Epithelial cell of esophagus (primary cell): ENCODE data around the gene LRIF1.

Source experiments
- DNase-seq: peaks from one replicate; pipeline ENCODE4 v3.0.0; 2010; ENCODE audit warnings: low read depth
- H3K4me3 ChIP-seq: 2 replicates; pipeline ENCODE4 v1.5.1; 2011; ENCODE audit warnings: mild to moderate bottlenecking, low read length, control low read depth
- TF ChIP-seq, protein P1 (sequence below): IDR thresholded peaks from 2 replicates; pipeline ENCODE4 v1.5.1; 2011; ENCODE audit warnings: low read depth, mild to moderate bottlenecking, low read length, control low read depth, inconsistent platforms; ENCODE audit not compliant: insufficient read depth; ENCODE audit errors: missing control alignments

Gene LRIF1

DNA sequence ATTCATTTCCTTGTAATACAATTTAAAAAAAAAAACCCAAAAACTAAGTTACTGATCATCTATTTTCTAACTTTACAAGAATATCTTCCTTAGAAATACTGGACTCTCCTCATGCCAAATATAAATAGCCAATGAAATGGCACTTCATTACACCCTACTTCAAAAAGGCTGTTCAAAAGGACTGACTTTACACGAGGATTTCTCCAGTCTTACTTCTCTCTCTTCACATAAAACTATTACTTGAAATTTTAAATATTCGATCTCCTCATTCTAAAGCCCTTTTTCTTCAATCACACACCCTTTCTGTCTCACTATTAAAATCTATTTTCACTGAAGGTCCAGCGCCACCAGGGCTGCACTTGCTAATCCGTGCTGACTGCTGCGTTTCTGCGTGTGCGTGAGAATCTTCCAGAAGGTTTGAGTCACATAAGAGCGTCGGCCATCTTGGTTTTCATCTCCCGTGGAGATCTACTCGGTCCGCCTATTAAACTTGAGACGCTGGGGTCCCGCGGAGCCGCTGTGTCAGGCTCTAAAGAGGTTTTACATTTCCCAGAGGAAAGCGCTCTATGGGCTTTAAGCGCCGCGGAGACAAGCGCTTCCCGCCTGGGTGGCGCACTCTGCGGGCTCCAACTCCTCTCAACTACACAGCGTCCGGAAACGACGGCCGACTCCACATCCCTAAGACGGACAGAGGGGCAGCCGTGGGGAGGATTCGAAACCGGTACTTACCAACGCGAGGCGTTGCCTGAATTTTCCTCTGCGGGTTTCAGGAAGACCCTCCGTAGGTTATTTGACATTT lies 631 bp downstream of the LRIF1 start:
- peak overlapping the region; percentile 93 for H3K4me3 ChIP-seq
- TF ChIP-seq, protein P1, sequence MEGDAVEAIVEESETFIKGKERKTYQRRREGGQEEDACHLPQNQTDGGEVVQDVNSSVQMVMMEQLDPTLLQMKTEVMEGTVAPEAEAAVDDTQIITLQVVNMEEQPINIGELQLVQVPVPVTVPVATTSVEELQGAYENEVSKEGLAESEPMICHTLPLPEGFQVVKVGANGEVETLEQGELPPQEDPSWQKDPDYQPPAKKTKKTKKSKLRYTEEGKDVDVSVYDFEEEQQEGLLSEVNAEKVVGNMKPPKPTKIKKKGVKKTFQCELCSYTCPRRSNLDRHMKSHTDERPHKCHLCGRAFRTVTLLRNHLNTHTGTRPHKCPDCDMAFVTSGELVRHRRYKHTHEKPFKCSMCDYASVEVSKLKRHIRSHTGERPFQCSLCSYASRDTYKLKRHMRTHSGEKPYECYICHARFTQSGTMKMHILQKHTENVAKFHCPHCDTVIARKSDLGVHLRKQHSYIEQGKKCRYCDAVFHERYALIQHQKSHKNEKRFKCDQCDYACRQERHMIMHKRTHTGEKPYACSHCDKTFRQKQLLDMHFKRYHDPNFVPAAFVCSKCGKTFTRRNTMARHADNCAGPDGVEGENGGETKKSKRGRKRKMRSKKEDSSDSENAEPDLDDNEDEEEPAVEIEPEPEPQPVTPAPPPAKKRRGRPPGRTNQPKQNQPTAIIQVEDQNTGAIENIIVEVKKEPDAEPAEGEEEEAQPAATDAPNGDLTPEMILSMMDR = peak; percentile 23
- peak; percentile 77 for DNase-seq

DNA sequence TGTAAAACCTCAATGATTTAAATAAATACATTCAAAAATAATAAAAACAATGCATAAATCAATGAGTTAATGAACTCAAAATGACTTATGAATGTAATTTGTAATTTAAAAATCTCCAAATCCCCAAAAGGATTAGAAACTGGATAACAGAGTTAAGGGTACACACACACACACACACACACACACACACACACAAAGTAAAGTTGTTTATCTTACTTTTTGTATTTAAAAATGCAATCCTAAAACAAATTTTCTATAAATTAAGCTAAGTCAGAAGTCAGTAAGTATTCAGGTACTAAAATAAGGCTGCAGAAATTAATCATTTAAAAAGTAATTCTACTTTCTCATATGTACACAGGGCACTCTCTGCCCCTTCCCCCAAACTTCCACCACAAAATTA lies 1.8 kb downstream of the LRIF1 start:
- H3K4me3 ChIP-seq = peak overlapping the region; percentile 93
- TF ChIP-seq, protein P1 = no peak

DNA sequence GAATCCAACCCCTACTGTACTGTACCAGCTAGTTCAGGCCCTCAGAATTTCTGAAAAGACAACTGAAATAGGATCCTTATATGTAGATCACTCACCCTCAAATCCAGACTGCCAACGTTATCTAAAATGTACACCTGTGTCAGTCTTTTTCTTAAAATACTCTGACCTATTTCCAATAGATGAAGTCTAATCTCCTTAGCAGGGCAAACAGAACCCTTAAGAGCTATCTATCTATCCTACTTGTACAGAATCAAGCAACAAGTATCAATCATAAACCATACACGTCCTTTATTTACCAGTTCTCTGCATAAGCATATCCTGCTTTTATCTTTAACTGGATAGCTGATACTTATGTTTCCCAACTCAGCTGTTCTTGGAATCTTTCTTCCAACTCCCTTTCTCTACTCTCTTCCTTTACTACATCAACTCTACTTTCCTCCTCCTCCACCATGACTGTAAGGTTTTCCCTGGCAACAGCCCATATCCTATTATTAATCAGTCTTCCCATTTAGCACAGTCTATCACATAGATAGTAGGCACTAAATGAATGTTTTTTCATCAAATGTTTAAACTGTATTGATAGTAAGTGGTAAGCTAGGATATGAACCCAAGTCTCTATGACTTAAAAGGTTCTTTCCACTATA lies 2.8 kb downstream of the LRIF1 start:
- H3K4me3 ChIP-seq = no peak overlapping the region
- no peak for DNase-seq
- TF ChIP-seq, protein P1 = no peak

More for the DNA sequence above, 1.8 kb downstream of the LRIF1 start:
- DNase-seq = no peak

DNA sequence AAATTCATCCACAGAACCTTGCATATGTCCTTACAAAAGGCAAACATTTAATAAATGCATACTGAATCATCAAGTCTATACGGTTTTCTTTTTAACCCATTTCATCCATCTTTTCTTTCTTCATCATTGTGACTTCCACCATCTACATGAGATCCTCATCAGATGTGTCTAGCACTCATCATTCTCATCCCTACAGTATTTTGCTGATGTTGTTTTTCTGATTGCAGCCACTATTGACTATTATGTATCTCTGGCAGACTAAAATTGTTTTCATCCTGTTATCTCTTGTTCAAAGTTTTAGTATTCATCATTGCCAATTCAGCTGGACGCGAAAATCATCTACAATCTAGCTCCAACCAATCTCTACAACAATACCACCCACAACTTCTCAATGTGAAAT lies 5.9 kb downstream of the LRIF1 start:
- TF ChIP-seq, protein P1 = no peak
- no peak for DNase-seq
- no peak overlapping the region for H3K4me3 ChIP-seq

DNA sequence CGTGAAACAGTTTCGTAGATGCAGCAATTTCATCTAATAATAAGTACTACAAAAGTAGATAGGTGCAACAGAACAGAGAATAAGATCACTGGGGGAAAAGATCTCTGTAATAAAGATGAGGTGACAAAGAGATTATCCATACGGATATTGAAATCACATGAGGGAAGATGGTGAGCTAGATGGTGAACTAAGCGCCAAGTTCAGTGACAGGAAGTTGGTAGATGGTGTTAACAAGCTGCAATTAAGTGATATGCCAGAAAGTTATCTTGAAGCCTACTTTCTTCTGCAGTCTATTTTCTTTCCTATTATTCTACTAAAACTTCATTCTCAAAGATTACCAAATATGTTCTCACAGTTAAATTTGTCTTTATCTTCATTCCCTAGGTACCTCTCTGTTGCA lies 7.1 kb downstream of the LRIF1 start:
- TF ChIP-seq, protein P1 = no peak
- DNase-seq = no peak
- no peak overlapping the region for H3K4me3 ChIP-seq

DNA sequence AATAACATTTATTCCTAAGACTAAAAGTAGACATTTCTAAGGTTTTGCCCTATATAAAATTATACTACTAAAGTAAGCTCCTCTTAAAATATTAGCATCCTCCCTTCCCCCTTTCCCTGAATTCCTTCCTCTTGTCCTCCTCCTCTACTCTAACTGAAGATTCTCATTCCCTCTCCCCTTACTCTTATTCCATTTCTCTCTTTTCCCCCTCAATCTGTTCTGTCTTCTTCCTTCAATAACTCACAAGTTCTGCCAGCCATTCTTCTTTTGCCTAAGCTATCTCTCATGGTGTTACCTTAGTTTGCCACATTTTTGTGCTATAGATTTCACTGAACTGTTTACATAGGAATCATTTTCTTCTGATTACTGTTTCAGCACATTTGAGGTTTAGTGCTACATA lies 10.7 kb downstream of the LRIF1 start:
- no peak overlapping the region for H3K4me3 ChIP-seq
- TF ChIP-seq, protein P1 = no peak
- no peak for DNase-seq
